B cell (primary cell): Measurements from ENCODE around the gene IFNG. TPM values are rescaled to one million over a fixed set of nuclear protein-coding genes. Genes with fewer than 3 reads are reported as not detected.

Experiments
- ATAC-seq: fragments of 200-7000 bp; cut with Tn5 transposase; one replicate; pipeline ENCODE4 v1.10.0; 2021; ENCODE audit warnings: low read depth, mild to moderate bottlenecking, moderate number of reproducible peaks, moderate library complexity
- CTCF ChIA-PET: fragments of 350-600 bp; sonication (Branson Sonifier 250); formaldehyde crosslinking; loops from one replicate; lab custom pipeline; 2021; ENCODE audit warnings: antibody characterized with exemption, inconsistent platforms; lab: Charles Lee
- POLR2A ChIA-PET: fragments of 350-600 bp; sonication (Branson Sonifier 250); formaldehyde crosslinking; loops from one replicate; lab custom pipeline; 2021; ENCODE audit warnings: antibody characterized with exemption; lab: Charles Lee
- DNase-seq: peaks from one replicate; pipeline ENCODE4 v3.0.0; 2013
- H2AFZ ChIP-seq: 2 replicates; pipeline ENCODE4 v1.6.1; 2012; ENCODE audit warnings: mild to moderate bottlenecking, low read depth, low read length; ENCODE audit not compliant: insufficient read depth, poor library complexity, severe bottlenecking
- H3K27ac ChIP-seq, 2 donors: 1 replicate in 1 of 2; 2 replicates in 1 of 2; pipeline ENCODE4 v1.5.1; 2012 to 2013; ENCODE audit warnings: low read length in 2 of 2, mild to moderate bottlenecking in 2 of 2, moderate library complexity in 1 of 2
- H3K27me3 ChIP-seq, 4 experiments: fragments of 200-600 bp in 1 of 4; sonication (generic) in 1 of 4; replicated peaks in 1 of 4; 1 replicate in 2 of 4; 2 replicates in 2 of 4; pipeline versions ENCODE4 v1.6.1 to v1.7.0; 2013 to 2016; ENCODE audit warnings: low read length in 3 of 4, mild to moderate bottlenecking in 2 of 4, mixed read lengths in 1 of 4, moderate library complexity in 1 of 4; ENCODE audit not compliant: insufficient read depth in 4 of 4, control insufficient read depth in 3 of 4; ENCODE audit errors: control extremely low read depth in 1 of 4
- H3K36me3 ChIP-seq, 2 experiments: replicated peaks in 1 of 2; 1 replicate in 1 of 2; 2 replicates in 1 of 2; pipeline versions ENCODE4 v1.6.1 to v1.7.1; 2013; ENCODE audit warnings: low read length in 1 of 2; ENCODE audit not compliant: insufficient read depth in 2 of 2, control insufficient read depth in 1 of 2; ENCODE audit errors: control extremely low read depth in 1 of 2, extremely low read depth in 1 of 2
- H3K4me1 ChIP-seq, 2 donors: fragments of 200-600 bp in 1 of 2; sonication (generic) in 1 of 2; 1 replicate in 1 of 2; 2 replicates in 1 of 2; pipeline versions ENCODE4 v1.5.1 to v1.6.1; 2013 to 2017; ENCODE audit warnings: low read length in 2 of 2; ENCODE audit not compliant: control insufficient read depth in 2 of 2, insufficient read depth in 2 of 2
- H3K4me2 ChIP-seq: replicated peaks from 2 replicates; pipeline ENCODE3; 2012; ENCODE audit warnings: mild to moderate bottlenecking, low read depth, low read length; ENCODE audit not compliant: poor library complexity, severe bottlenecking
- H3K4me3 ChIP-seq, 5 experiments: fragments of 200-600 bp in 1 of 5; sonication (generic) in 1 of 5; 1 replicate in 3 of 5; 2 replicates in 2 of 5; pipeline versions ENCODE4 v1.5.1 to v1.7.0; 2011 to 2016; ENCODE audit warnings: low read length in 4 of 5, mild to moderate bottlenecking in 4 of 5, low read depth in 2 of 5, control low read depth in 1 of 5, moderate library complexity in 1 of 5; ENCODE audit not compliant: insufficient read depth in 1 of 5; ENCODE audit errors: control extremely low read depth in 1 of 5, extremely low read depth in 1 of 5
- H3K79me2 ChIP-seq: fragments of 200-600 bp; sonication (generic); one replicate; pipeline ENCODE4 v1.6.0; 2016; ENCODE audit warnings: low read length; ENCODE audit not compliant: control insufficient read depth, insufficient read depth
- H3K9ac ChIP-seq: fragments of 200-600 bp; sonication (generic); 2 replicates; pipeline ENCODE4 v1.6.1; 2017; ENCODE audit warnings: mild to moderate bottlenecking, low read length, moderate library complexity
- H3K9me3 ChIP-seq, 3 donors: one replicate each; pipeline versions ENCODE4 v1.6.1 to v1.7.1; 2013; ENCODE audit warnings: low read length in 2 of 3; ENCODE audit not compliant: control insufficient read depth in 2 of 3, insufficient read depth in 1 of 3; ENCODE audit errors: control extremely low read depth in 1 of 3
- H4K20me1 ChIP-seq: 2 replicates; pipeline ENCODE4 v1.6.0; 2012; ENCODE audit warnings: mild to moderate bottlenecking, low read length; ENCODE audit not compliant: insufficient read depth, control insufficient read depth, poor library complexity, severe bottlenecking
- H3K27ac Mint-ChIP-seq: one replicate; pipeline ENCODE4 v1.8.0; 2021; ENCODE audit warnings: mixed read lengths
- H3K27me3 Mint-ChIP-seq: one replicate; pipeline ENCODE4 v1.8.0; 2021; ENCODE audit warnings: mixed read lengths
- H3K4me1 Mint-ChIP-seq: one replicate; pipeline ENCODE4 v1.8.0; 2021; ENCODE audit warnings: mixed read lengths
- H3K4me3 Mint-ChIP-seq: one replicate; pipeline ENCODE4 v1.8.0; 2021; ENCODE audit warnings: mixed read lengths
- H3K9me3 Mint-ChIP-seq: one replicate; pipeline ENCODE4 v1.8.0; 2022; ENCODE audit warnings: mixed read lengths; ENCODE audit not compliant: insufficient read depth
- CTCF ChIP-seq: fragments of 200-600 bp; IDR thresholded peaks from one replicate; pipeline ENCODE4 v1.8.0; 2022; ENCODE audit warnings: antibody characterized with exemption, mild to moderate bottlenecking
- EZH2 ChIP-seq: IDR thresholded peaks from 2 replicates; pipeline ENCODE4 v1.6.1; 2012; ENCODE audit warnings: borderline replicate concordance, low read depth, mild to moderate bottlenecking, moderate library complexity, low read length; ENCODE audit not compliant: insufficient read depth, poor library complexity, severe bottlenecking
- WGBS: methylation state at CpG from one replicate; pipeline ENCODE4 v1.1.5; 2013; ENCODE audit warnings: missing lambda C conversion rate; ENCODE audit not compliant: insufficient coverage; 5-methylcytosine and 5-hydroxymethylcytosine counted together
- intact Hi-C: fragments of 100-400 bp; cut with micrococcal nuclease; formaldehyde crosslinking; loops from one replicate; pipeline ENCODE4 v1.10.0; 2022
- polyA plus RNA-seq: library from polyadenylated mRNA; depleted of rRNA; stranded (reverse); fragments of >200 nt; gene quantifications from 2 replicates; pipeline ENCODE4 v1.2.3, GENCODE V29; 2012
- total RNA-seq, 2 donors: library from RNA; stranded (reverse); fragments of 120-200 nt in 1 of 2; gene quantifications; 1 replicate in 1 of 2; 2 replicates in 1 of 2; pipeline versions ENCODE4 v1.2.3 to v1.2.4, GENCODE V29; 2013 to 2022

Gene IFNG
- total and polyA plus RNA-seq, 2 donors (not counting 1 experiment from before 2014, with no cell fraction given), result 0.24 TPM; not detected in 1

DNA sequence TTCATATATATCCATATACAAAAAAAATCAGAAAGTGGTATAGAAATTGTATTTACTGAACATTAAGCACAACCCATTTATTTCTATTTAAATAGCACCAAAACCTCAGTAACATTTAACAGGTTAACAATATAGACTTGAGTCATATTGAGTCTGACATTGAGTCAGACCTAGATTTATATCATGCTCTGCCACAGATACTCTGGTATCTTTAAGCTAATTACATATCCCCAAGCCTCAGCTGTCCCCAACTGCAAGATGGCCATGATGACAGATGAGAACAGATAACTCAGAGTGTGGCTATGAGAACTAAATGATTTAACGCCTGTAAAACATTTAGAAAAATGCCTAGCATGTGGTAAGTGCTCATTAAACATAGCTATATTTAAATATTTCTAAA is 40.3 kb downstream of the IFNG start:
- H3K9me3 ChIP-seq, result no peaks in the 10 kb centered on the region
- H3K9ac ChIP-seq, result no peak overlapping the region
- Mint-ChIP-seq H3K9me3 (no peaks in the 10 kb centered on the region), H3K4me3 (no peak overlapping the region), H3K27ac (no peak overlapping the region), H3K27me3 (no peaks in the 10 kb centered on the region), H3K4me1 (no peaks in the 10 kb centered on the region)
- no peak overlapping the region for H2AFZ ChIP-seq
- no peak overlapping the region for H3K27ac ChIP-seq
- ChIA-PET POLR2A (no interaction called here), CTCF (interaction anchor here (1.1 kb wide), 1 partner anchor 78 kb away, joined by 3 read pairs; no protein-coding TSS in a partner anchor)
- WGBS, result no CpG with 5 or more reads among the region's 1 CpG
- TF ChIP-seq EZH2 (no peak), CTCF (no peak)
- no peak overlapping the region for H3K4me3 ChIP-seq
- H3K36me3 ChIP-seq, result no peaks in the 10 kb centered on the region
- no peak for DNase-seq
- ATAC-seq, result no peak
- no peaks in the 10 kb centered on the region for H4K20me1 ChIP-seq
- intact Hi-C loops, result no loop called here
- no peak overlapping the region for H3K4me2 ChIP-seq
- no peaks in the 10 kb centered on the region for H3K27me3 ChIP-seq
- no peaks in the 10 kb centered on the region for H3K79me2 ChIP-seq
- peaks cover 0 to 12% of the 10 kb centered on the region in 2 donors for H3K4me1 ChIP-seq

DNA sequence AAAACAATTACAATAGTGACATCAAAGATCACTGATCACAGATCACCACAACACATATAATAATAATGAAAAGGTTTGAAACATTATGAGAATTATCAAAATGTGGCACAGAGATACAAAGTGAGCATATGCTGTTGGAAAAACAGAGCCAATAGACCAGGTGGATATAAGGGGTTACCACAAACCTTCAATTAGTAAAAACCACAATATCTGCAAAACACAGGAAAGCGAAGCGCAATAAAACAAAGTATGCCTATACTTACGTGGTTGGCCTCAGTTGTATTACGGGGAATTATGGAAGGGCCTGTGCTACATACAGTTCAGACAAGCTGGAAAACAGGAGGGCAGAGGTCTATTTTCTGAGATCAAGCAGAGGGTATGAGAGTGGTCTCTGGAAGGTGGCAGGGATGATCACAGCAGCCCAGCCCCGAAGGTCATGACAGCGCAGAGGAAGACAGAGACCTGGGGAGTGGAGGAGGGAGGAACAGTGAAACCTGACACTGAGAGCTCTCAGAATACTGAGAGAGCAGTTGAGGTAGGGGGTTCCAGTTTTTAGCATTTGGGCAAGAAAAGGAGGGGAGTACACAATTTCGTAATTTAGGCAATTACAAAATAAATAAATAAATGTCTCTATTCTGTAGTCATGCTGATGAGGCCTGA is 41.3 kb downstream of the IFNG start:
- DNase-seq, result no peak
- Histone ChIP-seq H3K9me3 (no peaks in the 10 kb centered on the region), H3K4me1 (peaks cover 0 to 12% of the 10 kb centered on the region in 2 donors), H3K79me2 (no peaks in the 10 kb centered on the region), H3K4me3 (no peak overlapping the region), H3K27ac (no peak overlapping the region), H3K36me3 (no peaks in the 10 kb centered on the region), H2AFZ (no peak overlapping the region), H4K20me1 (no peaks in the 10 kb centered on the region), H3K4me2 (no peak overlapping the region), H3K27me3 (no peaks in the 10 kb centered on the region), H3K9ac (no peak overlapping the region)
- no peaks in the 10 kb centered on the region for H3K27me3 Mint-ChIP-seq
- H3K4me1 Mint-ChIP-seq, result no peaks in the 10 kb centered on the region
- 91% methylated on average over 5 of the region's 7 CpGs for WGBS
- no peak overlapping the region for H3K27ac Mint-ChIP-seq
- no peak for ATAC-seq
- intact Hi-C loops, result no loop called here
- no peak overlapping the region for H3K4me3 Mint-ChIP-seq
- CTCF ChIA-PET, result no interaction called here
- POLR2A ChIA-PET, result no interaction called here
- TF ChIP-seq EZH2 (no peak), CTCF (no peak)
- H3K9me3 Mint-ChIP-seq, result no peaks in the 10 kb centered on the region
